ENCODE data around the gene IGFALS.

The IGFALS gene

DNA sequence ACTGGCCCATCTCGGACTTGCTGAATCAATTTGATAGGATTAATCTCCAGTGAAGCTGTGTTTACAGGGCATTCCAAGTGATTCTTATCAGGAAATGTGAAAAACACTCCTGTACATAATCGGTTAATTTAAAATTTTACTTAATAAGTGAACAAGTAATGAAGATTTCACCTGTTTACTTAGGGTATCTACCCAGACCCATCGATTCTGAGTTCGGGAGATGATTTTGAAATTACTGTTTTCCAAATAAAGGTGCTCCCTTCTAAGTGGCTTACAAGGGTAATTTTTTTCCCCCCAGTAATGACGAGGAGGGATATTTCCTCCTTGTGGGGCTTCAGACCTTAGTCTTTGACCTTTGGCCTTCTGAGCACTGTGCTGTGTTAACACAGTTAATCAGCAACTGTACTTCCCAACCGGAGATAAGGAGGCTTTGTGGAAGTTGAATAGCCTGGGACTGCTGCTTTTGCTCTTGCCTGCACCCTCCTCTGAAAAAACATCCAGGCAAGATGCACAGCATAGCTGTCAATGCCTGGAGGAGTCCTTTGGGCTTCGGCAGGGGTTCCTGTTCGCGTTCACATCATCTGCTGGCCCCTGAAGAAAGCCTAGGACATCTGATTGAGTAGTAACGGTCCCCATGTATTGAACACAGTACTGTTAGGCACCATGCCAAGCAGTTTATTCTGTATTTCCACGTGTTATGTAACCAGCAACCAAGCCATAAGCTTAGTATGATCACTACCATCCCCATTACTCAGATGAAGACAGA lies 35.3 kb upstream of the IGFALS start:
- H4K20me1 ChIP-seq (ENCODE audit: insufficient read depth, low read length) = no peaks in the 10 kb centered on the region
- peak overlapping the region; percentile 91; the same call in 1 of the 2 replicates for H3K4me2 ChIP-seq (ENCODE audit: low read depth, low read length)
- H3K27me3 ChIP-seq (replicated peaks; ENCODE audit: insufficient read depth, low read length) = no peaks in the 10 kb centered on the region
- peaks cover 45% of the 10 kb centered on the region for H3K79me2 ChIP-seq (ENCODE audit: low read length)
- H3K4me1 ChIP-seq (ENCODE audit: low read length) = peaks cover 12% of the 10 kb centered on the region; the same call in 1 of the 2 replicates
- no peak overlapping the region for H2AFZ ChIP-seq (ENCODE audit: low read length)
- H3K9me3 ChIP-seq (replicated peaks; ENCODE audit: insufficient read depth, low read length) = no peaks in the 10 kb centered on the region
- no peak overlapping the region for H3K27ac ChIP-seq (ENCODE audit: low read length)
- H3K4me3 ChIP-seq (ENCODE audit: low read length) = no peak overlapping the region
- peaks cover 6% of the 10 kb centered on the region for H3F3A ChIP-seq (ENCODE audit: insufficient read depth, low read length)
- no peak overlapping the region for H3K9ac ChIP-seq (ENCODE audit: low read length)
- H3K36me3 ChIP-seq (replicated peaks; ENCODE audit: insufficient read depth, low read length) = no peaks in the 10 kb centered on the region
- no peaks in the 10 kb centered on the region for H3K9me2 ChIP-seq (replicated peaks; ENCODE audit: insufficient read depth, low read length)
- TF ChIP-seq EZH2phosphoT487 (IDR thresholded peaks at IDR 0.05; ENCODE audit: low read length) = no peak
- no peak for TF ChIP-seq EZH2 (optimal IDR thresholded peaks at IDR 0.05; ENCODE audit: low read depth, low read length)
- no peak for TF ChIP-seq CTCF (IDR thresholded peaks at IDR 0.05; ENCODE audit: low read length)
- no peak for DNase-seq

GRCh38 chr16:1826691-1827573 lies 33.4 kb upstream of the IGFALS start, which contains the start of the genes FAHD1 and HAGH:
FAHD1 (plus strand) TSS chr16:1827206; CDS start chr16:1827239, 33 bp downstream.
HAGH (minus strand) TSS chr16:1826825; CDS start chr16:1826787, 38 bp downstream.
- peak within 1 kb of the TSS; percentile 44; the same call in 1 of the 2 replicates for H3K27ac ChIP-seq (ENCODE audit: low read length)

More at GRCh38 chr16:1826691-1827573, 33.4 kb upstream of the IGFALS start, which contains the start of the genes FAHD1 and HAGH:
- Histone ChIP-seq H3K4me3 (ENCODE audit: low read length) (peak within 1 kb of the TSS; percentile 99), H3K4me2 (ENCODE audit: low read depth, low read length) (peak within 1 kb of the TSS; percentile 94), H3K9me2 (replicated peaks; ENCODE audit: insufficient read depth, low read length) (no peaks in the 10 kb centered on the region), H3K9me3 (replicated peaks; ENCODE audit: insufficient read depth, low read length) (no peaks in the 10 kb centered on the region), H3K27me3 (replicated peaks; ENCODE audit: insufficient read depth, low read length) (no peaks in the 10 kb centered on the region), H3K9ac (ENCODE audit: low read length) (peak within 1 kb of the TSS; percentile 72), H4K20me1 (ENCODE audit: insufficient read depth, low read length) (no peaks in the 10 kb centered on the region), H3K36me3 (replicated peaks; ENCODE audit: insufficient read depth, low read length) (no peaks in the 10 kb centered on the region), H2AFZ (ENCODE audit: low read length) (peak within 1 kb of the TSS; percentile 94), H3F3A (ENCODE audit: insufficient read depth, low read length) (peaks cover 6% of the 10 kb centered on the region), H3K79me2 (ENCODE audit: low read length) (peaks cover 59% of the 10 kb centered on the region), H3K4me1 (ENCODE audit: low read length) (peaks cover 12% of the 10 kb centered on the region; the same call in 1 of the 2 replicates)
- DNase-seq = peak; percentile 92
- TF ChIP-seq EZH2 (optimal IDR thresholded peaks at IDR 0.05; ENCODE audit: low read depth, low read length) = no peak
- no peak for TF ChIP-seq CTCF (IDR thresholded peaks at IDR 0.05; ENCODE audit: low read length)
- no peak for TF ChIP-seq EZH2phosphoT487 (IDR thresholded peaks at IDR 0.05; ENCODE audit: low read length)

Measured in MM.1S (cell line).